Loucy (cell line): ENCODE measurements around the gene DHRSX.

Experiments used
- CTCF ChIP-seq: fragments of 200-600 bp; sonication (generic); conservative IDR thresholded peaks from 2 replicates; pipeline ENCODE4 v1.5.1; 2014; ENCODE audit warnings: mild to moderate bottlenecking, antibody characterized with exemption, low read length
- EZH2phosphoT487 ChIP-seq: fragments of 200-600 bp; IDR thresholded peaks from 2 replicates; pipeline ENCODE4 v1.6.1; 2018; ENCODE audit warnings: antibody characterized with exemption, mild to moderate bottlenecking, moderate library complexity, borderline replicate concordance

DNA sequence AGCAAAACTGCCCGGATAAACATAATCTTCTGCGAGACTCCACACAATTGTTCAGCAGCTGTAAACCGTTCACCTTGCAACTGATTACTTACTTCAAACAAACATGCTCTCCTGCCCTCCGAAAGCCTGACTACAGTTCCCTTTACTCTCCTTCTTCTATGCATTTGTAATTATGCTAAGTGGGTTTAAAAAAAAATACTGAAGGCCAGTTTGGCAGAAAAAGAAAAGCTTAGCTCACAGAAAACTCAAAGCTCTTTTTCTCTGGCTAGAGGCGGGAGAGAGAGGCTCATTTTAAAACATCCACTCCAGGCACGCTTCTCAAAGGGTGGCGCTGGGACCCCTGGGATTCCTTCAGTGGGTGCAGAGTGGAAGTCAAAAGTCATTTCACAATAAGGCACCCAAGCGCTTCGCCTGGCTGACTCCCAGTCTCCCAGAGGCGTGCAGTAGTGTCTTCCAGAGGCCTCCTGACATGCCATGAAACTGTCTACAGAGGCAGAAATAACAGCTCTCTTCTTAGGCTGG lies 1.9 kb downstream of the DHRSX start:
- no peak for TF ChIP-seq CTCF
- no peak for TF ChIP-seq EZH2phosphoT487
